ENCODE data around the gene WDR33. TPM values are rescaled to one million over a fixed set of nuclear protein-coding genes. Genes with fewer than 3 reads are reported as not detected.

WDR33 gene
- polyA plus RNA-seq, 4 donors = 45.3 to 65.9 (median 54.4) TPM

DNA sequence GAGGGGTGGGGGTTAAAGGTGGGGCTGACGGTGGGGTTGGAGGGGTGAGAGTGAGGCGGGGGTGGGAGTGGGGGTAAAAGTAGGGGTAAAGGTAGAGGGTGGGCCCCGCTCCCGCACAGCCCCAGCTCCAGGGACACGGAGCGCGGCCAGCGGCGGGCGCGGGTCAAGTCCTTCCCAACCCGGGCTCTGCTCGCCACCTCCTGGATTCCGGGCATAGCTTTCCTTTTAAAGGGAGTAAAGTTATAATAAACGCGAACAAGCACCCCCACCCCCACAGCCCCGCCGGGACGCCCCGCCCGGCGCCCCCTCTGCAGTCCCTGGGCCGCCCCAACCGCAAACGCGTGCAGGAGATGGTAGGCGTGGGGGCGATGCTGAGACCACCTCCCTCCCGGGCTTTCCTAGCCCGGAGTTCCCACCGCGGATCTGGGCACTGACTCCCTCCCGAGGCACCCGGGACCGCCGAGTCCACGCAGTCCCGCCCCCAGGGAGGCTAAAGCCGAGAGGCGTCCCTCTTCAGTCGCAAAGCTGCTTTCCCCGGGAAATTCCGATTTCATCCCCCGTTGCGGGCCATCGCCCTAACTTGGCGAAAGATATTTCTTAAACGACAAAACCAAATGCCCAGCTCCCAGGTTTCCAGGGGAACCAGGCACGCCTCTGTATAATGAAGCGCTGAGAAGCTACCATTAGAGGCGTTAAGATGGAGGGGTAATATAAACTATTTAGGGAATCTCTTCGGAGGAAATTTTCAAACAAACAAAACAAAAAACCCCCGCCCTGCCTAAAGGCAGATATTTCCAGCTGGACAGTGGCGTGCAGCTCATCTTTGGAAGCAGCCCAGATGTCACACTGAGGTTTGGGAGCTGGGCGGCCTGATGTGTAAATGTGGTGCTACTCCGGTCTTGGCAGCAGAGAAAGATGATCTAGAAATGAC is 135.4 kb downstream of the WDR33 start, which contains the start of gene LIMS2:
LIMS2 (minus strand) TSS at position 200 of the 931 bp plus-strand sequence. CDS start 506 bp downstream, outside the sequence.
- no peak for DNase-seq (ENCODE audit: low read depth in 4 of 4, low spot score in 2 of 4)

DNA sequence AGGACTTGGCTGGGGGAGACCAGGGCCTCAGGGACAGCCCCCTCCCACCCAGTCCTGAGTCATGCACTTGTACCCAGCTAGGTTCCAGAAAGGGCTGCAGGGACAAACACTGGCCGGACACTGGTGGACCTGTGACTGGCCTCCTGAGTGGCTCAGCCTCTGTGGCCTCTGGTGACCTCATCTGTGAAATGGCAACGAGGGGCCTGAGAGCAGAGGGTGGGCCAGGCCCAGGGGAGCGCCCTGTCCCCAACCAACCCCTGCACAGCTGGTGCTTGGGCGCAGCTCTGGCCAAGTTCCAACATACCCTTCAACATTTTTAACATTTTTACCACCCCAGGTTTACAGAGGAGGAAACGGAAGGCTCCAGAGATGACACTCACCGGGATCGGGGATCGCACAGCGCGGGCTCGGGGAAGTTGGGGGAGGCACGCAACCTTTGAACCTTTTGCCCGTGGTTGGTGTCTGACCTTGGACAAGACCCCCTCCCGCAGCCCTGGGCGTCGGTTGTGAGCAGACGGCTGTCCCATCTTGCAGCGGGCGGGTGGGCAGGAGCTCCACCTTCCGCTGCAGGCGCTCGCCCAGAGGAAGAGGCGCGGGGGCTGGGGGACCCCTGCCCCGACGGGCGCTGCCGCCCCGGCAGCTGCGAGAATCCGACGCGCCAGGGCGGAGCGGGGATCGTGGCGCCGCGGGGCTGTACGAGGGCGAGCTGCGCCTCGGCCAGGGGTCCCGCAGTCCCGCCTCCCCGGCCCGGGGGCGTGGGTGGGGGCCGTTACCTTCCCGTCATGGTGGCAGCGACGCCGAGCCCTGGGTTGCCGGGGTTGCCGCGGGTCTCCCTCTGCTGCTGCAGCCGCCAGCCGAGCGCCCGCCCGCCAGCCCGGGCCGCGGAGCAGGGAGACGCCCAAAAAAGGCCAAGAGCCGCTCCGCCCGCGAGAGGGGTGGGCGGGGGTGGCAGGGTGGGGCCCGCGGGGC is 136.4 kb downstream of the WDR33 start:
- no peak for DNase-seq (ENCODE audit: low read depth in 4 of 4, low spot score in 2 of 4)

DNA sequence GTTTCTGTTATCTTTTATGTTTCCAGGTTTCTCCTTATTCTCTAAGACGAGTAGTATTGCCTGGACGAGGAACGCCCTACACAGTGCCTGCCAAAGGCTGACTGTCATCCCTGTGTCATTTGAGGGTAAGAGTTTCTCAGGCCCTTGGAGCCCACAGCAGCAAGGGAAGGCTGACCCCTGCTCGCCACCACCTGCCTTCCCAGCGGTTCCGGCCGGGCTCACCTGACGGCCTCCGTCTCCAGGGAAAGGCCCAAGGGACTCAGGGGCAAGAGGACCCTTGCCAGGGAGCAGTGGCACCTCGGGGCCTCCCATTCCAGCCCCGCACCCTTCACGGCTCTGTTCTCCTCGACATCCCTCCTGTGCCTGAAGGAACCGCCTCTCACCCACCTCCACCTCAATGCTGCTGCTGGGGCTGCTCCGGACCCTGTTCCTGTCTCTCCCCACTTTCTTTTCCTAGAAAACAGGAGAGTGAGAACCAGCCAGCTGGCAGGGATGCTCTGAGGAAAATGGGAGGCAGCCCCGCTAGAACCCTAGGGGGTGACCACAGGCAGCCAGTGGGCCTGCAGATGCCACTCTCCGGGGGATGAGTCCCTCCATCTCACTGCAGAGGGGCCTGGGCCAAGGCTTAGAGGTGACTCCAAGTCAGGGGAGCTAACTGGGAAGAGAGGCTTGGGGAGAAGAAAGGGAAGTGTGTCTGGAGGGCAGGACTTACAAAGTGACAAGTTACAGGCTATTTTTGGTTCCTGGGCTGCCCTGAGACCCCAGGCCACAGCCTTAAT is 137.5 kb downstream of the WDR33 start:
- no peak for DNase-seq (ENCODE audit: low read depth in 4 of 4, low spot score in 2 of 4)

DNA sequence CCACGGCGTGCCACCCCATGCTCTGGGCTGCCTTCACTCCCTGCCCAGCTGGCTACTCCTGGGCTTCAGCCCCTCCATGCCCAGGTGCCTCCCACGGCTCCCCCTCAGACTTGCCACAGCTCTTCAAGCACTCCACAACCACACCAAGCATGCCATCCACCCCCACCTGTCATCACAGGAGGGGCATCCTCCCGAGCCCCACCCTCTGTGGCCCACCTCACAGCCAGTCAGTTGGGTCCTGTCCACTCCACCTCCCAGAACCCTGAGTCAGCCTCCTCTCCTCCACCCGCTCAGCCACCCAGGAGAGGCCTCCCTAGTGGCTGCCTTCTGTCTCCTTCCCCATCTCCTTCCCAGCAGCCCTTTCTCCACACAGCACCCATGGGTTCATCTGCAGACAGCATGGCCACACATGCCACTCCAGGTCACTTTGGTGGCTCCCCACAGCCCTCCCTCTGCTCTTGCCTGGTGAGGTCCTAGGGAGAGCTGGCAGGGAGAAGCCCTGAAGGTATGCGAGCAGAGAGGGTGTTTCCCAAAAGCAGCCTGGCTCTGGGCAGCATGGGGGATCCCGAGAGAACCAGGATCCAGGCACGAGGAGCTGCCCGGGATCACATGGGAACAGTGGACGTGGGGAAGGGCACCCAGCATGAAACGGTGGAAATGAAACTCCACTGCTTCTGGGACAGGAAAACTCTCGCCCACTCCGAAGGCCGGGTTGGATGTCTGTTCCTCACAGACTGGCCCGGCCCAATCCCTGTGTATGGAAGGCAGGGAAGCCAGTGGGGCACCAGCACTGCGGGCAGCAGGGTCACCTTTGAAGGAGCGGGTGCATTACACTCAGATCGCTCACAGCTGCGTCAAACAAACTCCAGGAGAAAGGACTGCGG is 138.4 kb downstream of the WDR33 start:
- DNase-seq (ENCODE audit: low read depth in 4 of 4, low spot score in 2 of 4) = no peak

DNA sequence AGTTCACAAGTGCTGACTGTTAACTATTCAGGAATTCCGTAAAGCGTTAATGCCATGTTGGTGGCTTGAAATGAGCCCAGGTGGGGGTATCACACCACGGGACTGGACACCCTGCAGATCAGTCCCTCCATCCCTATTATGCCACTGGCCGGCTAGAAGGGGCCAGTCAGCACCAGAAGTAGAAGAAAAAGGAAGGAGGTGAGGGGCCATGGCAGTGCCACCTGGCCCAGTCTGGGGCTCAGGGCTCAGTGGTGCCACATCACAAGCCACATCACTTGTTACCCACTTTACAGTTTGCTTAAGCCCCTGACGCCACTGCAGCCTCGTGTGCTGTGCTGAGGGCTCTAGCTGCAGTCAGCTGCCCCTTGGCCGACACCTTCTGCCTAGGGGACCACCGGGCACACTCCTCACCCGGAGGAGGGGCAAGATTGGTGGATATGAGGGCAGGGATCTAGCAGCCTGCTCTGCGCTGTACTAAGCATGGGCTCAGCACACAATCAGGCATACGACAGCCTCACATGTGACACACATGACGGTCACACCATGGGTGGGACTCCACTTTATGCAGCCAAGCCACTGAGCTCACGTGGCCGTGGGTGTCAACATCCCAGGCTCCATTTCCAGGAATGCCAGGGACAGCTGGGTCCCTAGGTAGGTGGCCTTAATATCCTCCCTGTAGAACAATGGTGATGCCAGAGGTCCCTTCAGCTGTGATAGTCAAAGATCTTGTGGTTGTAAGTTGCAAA is 139.2 kb downstream of the WDR33 start:
- no peak for DNase-seq (ENCODE audit: low read depth in 4 of 4, low spot score in 2 of 4)

DNA sequence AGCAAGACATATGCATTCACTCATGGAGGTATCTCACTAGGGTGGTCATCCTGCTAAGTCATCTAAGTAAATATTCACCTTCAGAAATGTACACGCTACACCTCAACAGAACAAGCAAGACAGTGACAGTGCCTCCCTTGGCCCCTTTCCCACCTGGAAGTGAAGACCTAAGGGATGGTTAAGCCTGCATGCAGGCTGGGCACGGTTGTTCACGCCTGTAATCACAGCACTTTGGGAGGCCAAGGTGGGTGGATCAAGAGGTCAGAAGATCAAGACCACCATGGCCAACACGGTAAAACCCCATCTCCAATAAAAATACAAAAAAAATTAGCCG is 140.0 kb downstream of the WDR33 start:
- no peak for DNase-seq (ENCODE audit: low read depth in 4 of 4, low spot score in 2 of 4)

DNA sequence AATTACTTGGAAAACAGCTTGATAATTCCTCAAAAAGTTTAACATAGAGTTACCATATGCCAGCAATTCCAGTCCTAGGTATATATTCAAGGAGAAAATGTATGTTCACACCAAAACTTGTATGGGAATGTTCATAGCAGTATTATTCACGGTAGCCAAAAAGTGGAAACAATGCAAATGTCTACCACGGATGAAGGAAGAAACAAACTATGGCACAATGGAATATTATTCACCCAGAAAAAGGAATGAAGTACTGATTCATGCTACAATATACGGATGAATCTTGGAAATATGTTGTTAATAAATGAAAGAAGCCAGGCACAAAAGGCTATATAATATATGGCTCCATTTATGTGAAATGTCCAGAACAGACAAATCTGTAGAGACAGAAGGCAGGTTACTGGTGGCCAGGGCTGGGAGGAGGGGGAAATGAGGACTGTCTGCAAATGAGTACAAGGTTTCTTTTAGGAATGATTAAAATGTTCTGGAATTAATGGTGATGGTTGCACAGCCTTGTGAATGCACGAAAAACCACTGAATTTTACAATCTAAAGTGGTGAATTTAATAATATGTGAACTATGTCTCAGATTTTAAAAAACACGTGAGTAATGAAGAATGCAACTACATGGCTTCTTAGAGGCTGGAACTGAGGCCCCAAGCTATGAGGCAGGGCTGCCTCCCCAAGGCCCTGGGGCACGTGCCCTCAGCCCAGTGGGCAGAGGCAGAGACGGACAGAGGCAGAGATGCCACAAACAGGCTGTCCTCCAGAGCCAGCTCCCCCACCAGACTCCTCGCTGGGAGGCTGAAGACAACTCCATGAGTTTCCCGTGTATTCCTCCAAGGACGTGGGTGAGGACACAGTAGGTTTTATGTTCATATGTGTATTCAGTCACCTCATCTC is 140.7 kb downstream of the WDR33 start:
- DNase-seq (ENCODE audit: low read depth in 4 of 4, low spot score in 2 of 4) = no peak

DNA sequence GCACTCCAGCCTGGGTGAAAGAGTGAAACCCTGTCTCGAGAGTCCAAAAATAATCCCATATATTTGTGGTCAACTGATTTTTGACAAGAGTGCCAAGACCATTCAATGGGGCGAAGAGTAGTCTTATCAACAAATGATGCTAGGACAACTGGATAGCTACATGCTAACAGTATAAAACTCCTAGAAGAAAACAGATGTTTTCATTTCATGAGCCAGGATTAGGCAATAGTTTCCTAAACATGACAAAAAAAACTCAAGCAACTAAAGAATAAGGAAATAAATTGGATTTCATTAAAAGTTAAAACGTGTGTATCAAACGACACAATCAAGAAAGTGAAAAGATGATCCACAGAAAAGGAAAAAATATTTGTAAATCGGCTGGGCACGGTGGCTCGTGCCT is 141.9 kb downstream of the WDR33 start:
- DNase-seq (ENCODE audit: low read depth in 4 of 4, low spot score in 2 of 4) = no peak

DNA sequence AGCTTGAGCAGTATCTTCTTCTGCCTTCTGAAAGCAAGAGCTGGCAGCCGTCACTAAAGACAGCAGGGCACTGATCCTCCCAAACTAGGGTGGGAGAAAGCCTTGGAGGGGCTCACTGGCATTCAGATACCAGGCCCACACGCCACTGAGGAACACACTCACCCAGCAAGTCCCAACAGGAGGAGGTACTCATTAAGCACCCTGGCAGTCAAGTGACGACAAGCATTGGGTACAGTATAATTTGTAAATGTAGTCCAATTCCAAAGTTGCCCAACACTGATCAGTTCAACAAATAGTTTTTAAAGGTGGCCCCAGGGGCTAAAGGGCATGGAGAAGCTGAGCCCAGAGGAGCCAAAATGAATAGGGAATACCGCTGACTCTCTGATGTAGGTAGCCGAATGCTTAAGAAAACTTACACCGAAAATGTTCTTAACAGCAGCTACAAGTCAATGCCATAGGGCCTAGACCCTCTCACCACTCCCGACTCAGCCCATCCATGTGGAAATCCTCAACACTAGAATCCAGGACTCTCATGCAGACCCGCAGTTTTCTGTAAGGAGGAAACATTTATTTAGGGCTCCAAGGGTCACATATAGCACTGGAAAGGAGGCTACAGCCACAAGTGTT is 145.6 kb downstream of the WDR33 start:
- DNase-seq (ENCODE audit: low read depth in 4 of 4, low spot score in 2 of 4) = no peak

DNA sequence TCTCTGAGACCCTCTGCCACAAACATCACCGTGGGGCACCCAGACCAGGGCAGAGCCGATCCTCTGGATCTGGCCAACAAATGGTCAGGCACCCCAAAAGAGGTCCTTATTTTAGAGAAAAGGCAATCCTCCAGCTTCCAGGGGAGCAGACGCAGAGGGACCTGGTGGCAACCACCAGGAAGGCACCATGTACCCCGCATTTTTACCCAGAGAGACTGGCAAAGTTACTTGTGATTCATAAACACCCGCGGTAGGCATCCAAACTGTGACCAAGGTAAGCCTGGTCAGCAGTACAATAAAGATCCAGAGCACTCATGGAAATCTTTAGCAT is 146.1 kb downstream of the WDR33 start:
- DNase-seq (ENCODE audit: low read depth in 4 of 4, low spot score in 2 of 4) = no peak

DNA sequence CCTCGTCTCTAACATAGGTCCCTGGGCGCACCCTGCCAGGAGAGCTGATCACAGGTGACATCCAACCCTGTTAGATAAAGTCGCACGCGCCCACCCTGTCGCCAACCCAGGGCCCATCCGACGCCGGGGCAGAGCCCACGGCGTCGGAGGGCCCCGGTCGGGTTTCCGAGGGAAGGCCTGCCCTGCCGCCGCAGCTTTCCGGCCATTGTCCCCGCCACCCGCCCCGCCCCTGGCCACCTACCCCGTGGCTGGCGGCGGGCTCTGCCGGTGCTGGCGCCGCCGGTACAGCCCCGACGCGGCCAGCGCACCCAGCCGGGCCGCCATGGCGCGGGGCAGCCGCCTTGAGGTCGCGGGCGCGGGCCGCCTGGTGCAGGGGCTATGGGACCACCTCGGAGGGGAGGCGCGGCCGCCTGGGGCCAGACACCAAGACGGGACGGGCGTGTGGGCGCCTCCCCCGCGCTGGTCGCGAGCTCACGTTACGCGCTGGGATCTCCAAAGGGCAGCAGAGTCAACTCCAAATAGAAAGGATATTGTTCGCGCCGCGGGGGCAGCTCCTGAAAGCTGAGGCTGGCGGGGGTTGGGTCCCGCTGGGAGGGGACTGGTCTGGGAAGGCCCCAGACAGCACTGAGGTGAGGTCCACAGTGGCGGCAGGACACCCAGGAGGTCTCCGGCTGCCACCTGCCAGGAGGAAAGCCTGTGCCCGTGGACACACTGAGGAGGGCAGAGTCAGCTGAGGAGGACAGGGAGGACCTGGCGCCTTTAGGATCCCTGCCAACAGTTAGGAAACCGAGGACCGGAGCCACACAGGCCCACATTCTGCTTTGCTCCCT is 146.7 kb downstream of the WDR33 start:
- DNase-seq (ENCODE audit: low read depth in 4 of 4, low spot score in 2 of 4) = no peak

DNA sequence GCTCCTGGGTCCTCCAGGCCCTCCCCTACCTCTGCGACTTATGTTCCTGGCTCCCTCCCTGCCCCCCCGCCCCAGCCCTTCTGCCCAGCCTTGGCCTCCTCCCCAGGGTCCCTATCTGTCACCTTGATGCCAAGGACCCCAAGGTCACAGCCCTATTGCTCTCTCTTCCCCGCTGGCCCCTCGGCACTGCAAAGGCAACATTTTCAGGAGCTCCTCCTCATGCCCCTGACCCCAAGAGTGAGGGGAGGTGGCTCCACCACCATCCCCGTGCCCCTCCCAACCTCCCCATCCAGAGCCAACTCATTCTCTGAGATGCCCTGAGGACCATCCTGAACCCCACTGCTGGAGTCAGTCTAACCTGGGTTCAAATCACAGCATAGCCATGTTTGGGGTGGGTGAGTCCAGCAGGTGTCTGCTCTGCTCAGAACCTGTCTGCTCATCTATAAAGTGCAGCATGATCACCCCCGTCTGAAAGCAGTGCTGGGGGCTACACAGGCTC is 147.4 kb downstream of the WDR33 start:
- DNase-seq (ENCODE audit: low read depth in 4 of 4, low spot score in 2 of 4) = no peak

DNA sequence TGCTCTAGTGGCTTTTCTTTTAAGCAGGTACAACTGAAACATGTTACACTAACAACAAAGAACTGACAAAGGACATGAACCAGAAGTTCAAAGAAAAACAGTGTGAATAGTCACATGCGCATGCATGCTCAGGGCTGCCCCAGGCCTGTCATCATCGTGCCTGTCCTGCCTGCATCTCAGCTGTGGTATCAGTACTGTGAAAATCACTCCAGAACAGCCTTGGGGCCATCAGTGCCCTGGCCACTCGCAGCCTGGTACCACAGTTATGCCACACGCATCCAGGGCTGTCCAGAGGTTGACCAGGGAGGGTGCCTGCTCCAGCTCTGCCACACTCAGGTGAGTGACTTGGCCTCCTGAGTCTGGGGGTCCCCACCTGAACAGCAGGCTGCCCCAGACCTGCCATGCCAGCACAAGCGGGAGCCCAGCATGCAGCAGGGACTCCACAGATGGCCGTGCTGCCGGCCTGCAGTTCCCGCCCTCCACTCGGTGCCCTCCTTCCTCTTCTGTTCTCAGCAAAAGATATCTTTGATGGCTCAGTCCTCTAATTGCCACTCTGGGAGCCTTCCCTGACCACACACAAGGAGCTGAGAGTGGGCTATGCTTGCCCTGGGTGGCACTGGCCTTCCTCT is 147.9 kb downstream of the WDR33 start:
- no peak for DNase-seq (ENCODE audit: low read depth in 4 of 4, low spot score in 2 of 4)

DNA sequence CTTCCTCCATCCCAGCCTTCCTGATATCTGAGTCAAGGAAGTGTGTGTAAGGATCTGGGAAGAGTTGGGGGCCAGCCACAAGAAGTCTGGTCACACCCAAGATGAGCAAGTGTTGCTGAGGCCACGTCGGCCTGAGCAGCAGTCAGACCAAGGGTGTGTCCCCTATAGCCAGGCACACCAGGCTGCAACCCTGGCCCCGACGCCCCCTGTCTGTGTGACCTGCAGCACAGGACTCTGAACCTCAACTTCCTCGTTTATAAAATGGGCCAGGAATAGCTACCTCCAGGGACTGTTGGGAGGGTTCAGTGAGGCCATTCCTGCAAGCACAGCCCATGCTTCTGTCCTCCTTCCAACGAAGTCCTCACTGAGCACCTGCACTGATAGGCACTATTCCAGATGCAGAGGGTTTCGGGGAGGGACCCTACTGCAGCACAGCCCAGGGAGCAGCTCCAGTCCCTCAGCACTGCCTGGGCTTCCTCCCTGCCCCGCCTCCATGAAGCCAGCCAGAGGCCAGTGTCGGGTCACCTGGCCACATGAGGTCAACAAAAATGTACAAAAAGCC is 148.9 kb downstream of the WDR33 start:
- no peak for DNase-seq (ENCODE audit: low read depth in 4 of 4, low spot score in 2 of 4)

DNA sequence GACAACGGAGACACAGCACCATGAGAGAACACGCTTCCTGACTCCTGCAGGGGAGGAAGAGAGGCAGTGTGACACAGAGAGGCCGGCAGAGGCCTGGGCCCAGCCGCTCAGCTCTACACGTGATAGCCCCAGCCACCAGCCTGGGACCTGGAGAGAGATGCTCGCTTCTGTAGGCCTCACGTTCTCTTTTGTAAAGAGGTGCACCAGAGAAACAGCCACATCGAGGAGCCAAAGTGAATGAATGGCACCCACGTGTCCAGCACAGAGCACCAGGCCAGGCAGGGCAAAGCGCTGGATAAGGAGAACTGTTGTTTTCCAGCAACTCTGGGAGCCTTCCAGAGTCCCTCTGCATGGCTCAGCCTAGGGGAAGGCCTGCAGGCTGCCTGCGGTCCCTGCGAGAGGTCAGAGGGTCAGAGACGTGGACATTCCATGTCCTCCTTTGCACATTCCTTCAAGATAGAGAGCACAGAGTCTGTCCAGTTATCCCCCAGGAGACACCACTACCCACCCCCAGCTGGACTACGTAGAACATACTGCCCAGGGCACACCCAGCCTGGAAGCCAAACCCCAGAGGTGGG is 149.8 kb downstream of the WDR33 start:
- DNase-seq (ENCODE audit: low read depth in 4 of 4, low spot score in 2 of 4) = no peak

DNA sequence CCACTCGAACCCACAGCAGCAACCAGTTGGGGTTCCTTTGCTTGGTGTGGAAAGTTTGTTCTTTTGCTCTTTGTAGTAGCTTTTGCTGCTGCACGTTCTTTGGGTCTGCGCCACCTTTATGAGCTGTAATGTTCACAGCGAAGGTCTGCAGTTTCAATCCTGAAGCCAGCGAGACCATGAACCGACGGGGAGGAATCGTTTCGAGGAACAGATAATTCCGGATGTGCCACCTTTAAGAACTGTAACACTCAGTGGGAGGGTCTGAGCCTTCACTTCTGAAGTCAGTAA is 150.7 kb downstream of the WDR33 start:
- DNase-seq (ENCODE audit: low read depth in 4 of 4, low spot score in 2 of 4) = no peak
